ENCODE measurements around the gene HAUS7.

Gene HAUS7

GRCh38 chrX:153411255-153411987 lies 59.0 kb downstream of the HAUS7 start, which contains the start of gene ZFP92:
ZFP92 (plus strand) TSS chrX:153411472; CDS start chrX:153418323, 6,851 bp downstream.
- no peaks in the 10 kb centered on the region for H3K79me2 ChIP-seq (ENCODE audit: insufficient read depth, low read depth)
- no peaks in the 10 kb centered on the region for H3K36me3 ChIP-seq (ENCODE audit: insufficient read depth)
- H2AFZ ChIP-seq (ENCODE audit: low read depth), result peak within 1 kb of the TSS; percentile 86
- H3K4me2 ChIP-seq, result peak within 1 kb of the TSS; percentile 57; the same call in 1 of the 2 replicates
- H3K4me3 ChIP-seq (IDR thresholded peaks at IDR 0.05; ENCODE audit: insufficient read depth, low read depth, low read length), result no peak within 1 kb of the TSS
- no peaks in the 10 kb centered on the region for H3K27me3 ChIP-seq (ENCODE audit: insufficient read depth, low read depth)
- no peak within 1 kb of the TSS for H3K27ac ChIP-seq
- H3K4me1 ChIP-seq (ENCODE audit: low read depth, poor library complexity, severe bottlenecking), result peaks cover 5% of the 10 kb centered on the region
- no peak for TF ChIP-seq CTCF (conservative IDR thresholded peaks at IDR 0.05; ENCODE audit: low read depth, low read length)
- H3K9ac ChIP-seq, result peak within 1 kb of the TSS; percentile 35; the same call in 1 of the 2 replicates
- H4K20me1 ChIP-seq (ENCODE audit: insufficient read depth), result no peaks in the 10 kb centered on the region

- H3K79me2 ChIP-seq (ENCODE audit: insufficient read depth, low read depth), result no peaks in the 10 kb centered on the region
- no peaks in the 10 kb centered on the region for H3K27me3 ChIP-seq (ENCODE audit: insufficient read depth, low read depth)
- H4K20me1 ChIP-seq (ENCODE audit: insufficient read depth), result no peaks in the 10 kb centered on the region
- no peak for TF ChIP-seq CTCF (conservative IDR thresholded peaks at IDR 0.05; ENCODE audit: low read depth, low read length)
- H3K4me1 ChIP-seq (ENCODE audit: low read depth, poor library complexity, severe bottlenecking), result peaks cover 5% of the 10 kb centered on the region
- no peaks in the 10 kb centered on the region for H3K36me3 ChIP-seq (ENCODE audit: insufficient read depth)
- H2AFZ ChIP-seq (ENCODE audit: low read depth), result peak overlapping the region; percentile 86
- no peak overlapping the region for H3K27ac ChIP-seq
- H3K4me2 ChIP-seq, result peak overlapping the region; percentile 42; the same call in 1 of the 2 replicates
- H3K4me3 ChIP-seq (IDR thresholded peaks at IDR 0.05; ENCODE audit: insufficient read depth, low read depth, low read length), result no peak overlapping the region
- peak overlapping the region; percentile 35; the same call in 1 of the 2 replicates for H3K9ac ChIP-seq
Measured at GRCh38 chrX:153410888-153411254, 59.5 kb downstream of the HAUS7 start.

- TF ChIP-seq CTCF (conservative IDR thresholded peaks at IDR 0.05; ENCODE audit: low read depth, low read length), result no peak
- Histone ChIP-seq H4K20me1 (ENCODE audit: insufficient read depth) (no peaks in the 10 kb centered on the region), H3K79me2 (ENCODE audit: insufficient read depth, low read depth) (no peaks in the 10 kb centered on the region), H3K27me3 (ENCODE audit: insufficient read depth, low read depth) (no peaks in the 10 kb centered on the region), H3K4me2 (no peak overlapping the region; the same call in 1 of the 2 replicates), H3K36me3 (ENCODE audit: insufficient read depth) (no peaks in the 10 kb centered on the region), H2AFZ (ENCODE audit: low read depth) (no peak overlapping the region; the same call in 1 of the 2 replicates), H3K27ac (no peak overlapping the region), H3K4me3 (IDR thresholded peaks at IDR 0.05; ENCODE audit: insufficient read depth, low read depth, low read length) (no peak overlapping the region), H3K9ac (no peak overlapping the region), H3K4me1 (ENCODE audit: low read depth, poor library complexity, severe bottlenecking) (peaks cover 5% of the 10 kb centered on the region)
Measured at GRCh38 chrX:153410373-153410772, 60.0 kb downstream of the HAUS7 start.

GRCh38 chrX:153409414-153410101 lies 60.8 kb downstream of the HAUS7 start:
- no peaks in the 10 kb centered on the region for H3K79me2 ChIP-seq (ENCODE audit: insufficient read depth, low read depth)
- H3K27me3 ChIP-seq (ENCODE audit: insufficient read depth, low read depth), result no peaks in the 10 kb centered on the region
- no peak for TF ChIP-seq CTCF (conservative IDR thresholded peaks at IDR 0.05; ENCODE audit: low read depth, low read length)
- H3K4me1 ChIP-seq (ENCODE audit: low read depth, poor library complexity, severe bottlenecking), result peaks cover 5% of the 10 kb centered on the region
- no peak overlapping the region for H3K27ac ChIP-seq
- H3K4me2 ChIP-seq, result no peak overlapping the region
- no peak overlapping the region for H3K4me3 ChIP-seq (IDR thresholded peaks at IDR 0.05; ENCODE audit: insufficient read depth, low read depth, low read length)
- H4K20me1 ChIP-seq (ENCODE audit: insufficient read depth), result no peaks in the 10 kb centered on the region
- H3K9ac ChIP-seq, result no peak overlapping the region
- no peaks in the 10 kb centered on the region for H3K36me3 ChIP-seq (ENCODE audit: insufficient read depth)
- H2AFZ ChIP-seq (ENCODE audit: low read depth), result no peak overlapping the region

All from KMS-11 (cell line).